Suppressor macrophage treated with lipopolysaccharide for 1 hour (primary cell): ENCODE measurements around the gene OGFR.

Experiments
- DNase-seq, 3 donors: peaks; one replicate each; pipeline ENCODE4 v3.0.0-alpha.2; 2020 to 2022

The OGFR gene

DNA sequence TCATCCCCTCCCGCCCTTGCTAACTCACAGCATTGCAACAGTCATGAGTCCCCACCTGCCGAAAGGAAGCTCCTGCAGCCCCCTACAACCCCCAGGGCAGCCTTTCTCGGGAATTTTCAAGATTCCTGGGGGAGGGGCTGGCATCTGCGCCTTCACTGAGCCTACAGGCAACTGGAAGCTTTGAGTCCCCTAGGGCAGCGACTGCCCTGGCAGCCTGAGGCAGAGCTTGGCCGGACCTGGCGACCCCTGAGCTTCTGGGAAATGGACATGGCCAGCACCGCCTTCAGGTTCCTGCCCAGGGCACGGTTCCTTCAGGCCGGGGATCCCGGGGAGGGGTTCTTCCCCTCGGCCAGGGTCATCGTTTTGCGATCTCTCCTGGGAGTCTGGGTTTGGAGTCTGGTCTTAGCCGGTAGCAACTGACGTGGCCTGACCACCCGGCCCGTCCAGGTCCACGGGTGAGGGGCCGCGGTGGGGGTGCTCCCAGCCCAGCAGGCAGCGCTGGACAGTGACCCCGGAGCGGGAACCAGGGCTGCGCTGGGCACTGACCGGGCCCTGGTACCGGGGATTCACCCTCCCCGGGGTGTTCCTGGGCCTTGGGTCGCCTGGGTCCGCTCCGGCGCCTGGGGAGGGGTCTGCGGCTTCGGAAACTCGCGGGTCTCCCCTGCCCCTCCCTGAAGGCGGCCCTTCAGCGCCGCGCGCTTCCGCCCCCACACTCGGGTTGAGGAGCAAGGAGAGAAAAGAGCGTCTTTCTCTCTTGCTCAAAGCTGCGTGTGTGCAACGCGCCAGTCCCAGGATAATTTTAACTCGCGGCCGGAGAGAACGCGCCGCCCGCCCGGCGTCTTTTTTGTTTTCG, 11.6 kb downstream of the OGFR start:
- DNase-seq = peak in 1 of 3 donors; percentile 57

DNA sequence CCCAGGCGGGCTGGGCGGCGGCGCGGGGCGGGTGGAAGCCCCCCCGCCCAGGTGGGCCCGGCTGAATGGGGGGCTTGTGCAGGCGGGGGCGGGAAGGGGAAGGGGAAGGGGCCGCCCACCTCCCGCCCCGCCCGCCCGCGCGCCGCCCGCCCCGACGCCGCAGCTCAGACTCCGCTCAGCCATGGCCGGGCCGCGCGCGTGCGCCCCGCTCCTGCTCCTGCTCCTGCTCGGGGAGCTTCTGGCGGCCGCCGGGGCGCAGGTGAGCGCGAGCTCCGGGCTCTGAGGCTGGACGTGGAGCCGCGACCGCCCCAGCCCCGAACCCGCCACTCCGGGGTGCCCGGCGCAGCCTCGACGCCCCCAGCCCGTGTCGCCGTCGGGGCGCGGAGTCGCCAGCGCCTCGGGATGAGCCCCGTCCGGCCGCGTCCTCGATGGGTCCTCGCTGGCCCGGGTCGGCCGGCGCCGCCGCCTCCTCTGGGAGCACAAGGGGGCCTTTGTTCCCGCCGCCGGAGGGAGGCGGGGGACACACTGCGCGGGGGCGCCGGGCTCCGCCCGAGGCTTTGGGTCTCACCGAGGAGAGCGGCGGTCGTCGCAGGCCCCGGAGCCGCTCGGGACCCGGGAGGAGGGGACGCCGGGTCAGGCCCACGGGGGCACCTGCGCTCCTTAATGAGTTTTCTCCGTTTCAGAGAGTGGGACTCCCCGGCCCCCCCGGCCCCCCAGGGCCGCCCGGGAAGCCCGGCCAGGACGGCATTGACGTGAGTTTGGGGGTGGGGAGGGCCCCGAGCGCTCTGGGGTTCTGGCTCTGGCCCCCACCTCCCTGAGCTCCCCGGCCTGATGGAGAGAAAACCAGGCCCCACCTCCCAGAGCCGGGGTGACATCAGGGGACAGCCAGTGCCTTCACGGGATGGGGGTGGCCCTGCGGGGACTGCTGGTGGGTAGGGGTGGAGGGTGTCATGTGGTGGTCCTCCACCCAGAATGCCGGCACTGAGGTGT, 12.5 kb downstream of the OGFR start, which contains the start of gene COL9A3:
TSS of gene COL9A3 (plus strand) at position 167 of the 990 bp plus-strand sequence. CDS start at position 182, 15 bp downstream.
- DNase-seq = peak in 1 of 3 donors; percentile 38

DNA sequence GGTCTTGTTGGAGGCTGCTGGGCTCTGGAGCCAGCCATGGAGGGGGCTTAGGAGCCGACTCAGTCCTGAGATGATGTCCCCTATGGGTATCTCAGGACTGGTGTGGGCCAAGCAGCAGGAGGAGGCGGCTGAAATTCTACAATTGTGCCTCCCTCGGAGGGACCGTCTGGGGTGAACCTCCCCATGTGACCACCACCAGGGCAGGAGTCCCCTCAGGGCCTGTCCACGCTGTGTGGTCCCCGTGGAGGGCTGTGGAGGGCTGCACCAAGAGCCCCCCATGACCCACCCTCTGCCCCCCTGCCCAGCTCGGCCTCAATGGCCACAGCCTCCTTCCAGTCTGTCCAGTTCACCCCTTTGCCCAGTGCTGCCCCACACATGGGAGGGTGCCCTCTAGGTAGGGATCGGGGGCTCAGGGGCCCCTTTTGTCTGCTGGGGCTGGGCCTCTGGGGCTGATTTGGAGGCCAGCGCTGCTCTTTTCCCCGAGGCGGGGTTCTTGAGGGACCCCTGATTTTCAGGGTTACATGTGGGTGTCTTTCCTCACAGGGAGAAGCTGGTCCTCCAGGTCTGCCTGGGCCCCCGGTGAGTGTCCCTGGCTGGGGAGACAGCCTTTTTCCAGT, 13.4 kb downstream of the OGFR start:
- DNase-seq = no peak

DNA sequence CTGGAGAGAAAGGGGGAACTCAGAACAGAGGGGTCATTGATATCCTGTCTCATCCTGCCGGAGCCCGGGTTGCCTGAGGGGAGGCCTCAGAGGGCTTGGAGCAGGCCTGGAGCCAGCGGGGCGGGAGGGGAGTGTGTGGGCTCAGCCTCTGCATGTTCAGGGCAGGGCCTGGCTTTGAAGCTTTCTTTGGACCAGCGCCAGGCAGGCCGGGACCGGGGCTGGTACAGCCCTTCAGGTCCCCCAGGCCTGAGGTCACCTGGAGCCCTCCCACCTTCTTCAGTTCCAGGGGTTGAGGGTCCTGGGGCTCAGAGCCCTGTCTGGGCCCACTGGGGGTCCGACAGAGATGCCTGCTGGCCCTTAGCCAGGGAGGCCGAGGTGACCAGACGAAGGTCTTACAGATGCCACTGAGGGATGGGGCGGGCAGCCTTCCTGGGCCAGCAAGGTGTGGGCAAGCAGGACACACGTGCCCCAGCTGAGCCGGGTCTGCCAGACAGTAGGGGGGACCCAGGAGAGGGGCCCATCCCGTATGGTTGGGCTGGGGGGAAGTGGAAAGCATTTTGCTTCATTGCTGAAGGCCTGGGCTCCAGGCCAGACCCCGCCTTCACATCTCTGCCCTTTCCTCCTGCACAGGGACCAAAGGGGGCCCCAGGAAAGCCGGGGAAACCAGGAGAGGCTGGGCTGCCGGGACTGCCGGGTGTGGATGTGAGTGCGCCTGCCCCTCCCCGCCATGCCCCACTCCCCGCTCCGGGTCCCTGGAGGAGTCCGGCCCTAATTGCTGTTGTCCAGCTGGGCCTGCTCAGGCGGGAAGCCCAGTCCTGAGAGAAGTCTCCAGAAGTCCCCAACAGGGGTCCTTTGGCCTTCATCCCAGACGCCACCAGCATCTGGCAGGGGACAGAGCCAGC, 14.2 kb downstream of the OGFR start:
- no peak for DNase-seq

DNA sequence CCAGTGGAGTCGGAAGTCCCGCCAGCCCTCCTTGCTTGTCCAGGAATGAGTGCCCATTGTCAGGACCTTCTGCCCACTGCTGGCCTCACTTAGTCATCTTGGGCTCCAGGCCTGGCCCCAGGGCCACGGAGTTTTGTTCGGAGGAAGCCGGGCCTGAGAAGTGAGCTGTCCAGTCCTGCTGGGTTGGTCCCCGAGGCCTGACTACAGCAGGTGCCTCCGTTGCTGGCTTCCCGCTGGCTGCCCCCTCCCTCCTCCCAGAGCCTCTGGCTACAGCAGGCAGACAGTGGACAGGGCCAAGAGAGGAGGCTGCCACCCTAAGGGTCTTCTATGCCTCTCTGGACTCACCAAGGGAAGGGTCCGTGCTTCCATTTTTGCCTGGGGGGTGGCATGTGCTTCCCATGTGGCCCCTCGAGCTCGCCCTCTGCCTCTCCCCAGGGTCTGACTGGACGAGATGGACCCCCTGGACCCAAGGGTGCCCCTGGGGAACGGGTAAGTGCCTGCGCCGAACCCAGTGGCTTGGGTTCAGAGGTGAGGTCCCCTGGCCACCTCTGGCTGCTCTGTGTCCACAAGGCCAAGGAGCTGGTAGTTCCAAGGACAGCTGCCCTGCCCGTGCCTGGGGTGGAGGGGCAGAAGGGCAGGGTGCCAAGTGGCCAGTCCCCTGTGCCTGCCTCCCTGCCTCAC, 15.0 kb downstream of the OGFR start:
- no peak for DNase-seq

DNA sequence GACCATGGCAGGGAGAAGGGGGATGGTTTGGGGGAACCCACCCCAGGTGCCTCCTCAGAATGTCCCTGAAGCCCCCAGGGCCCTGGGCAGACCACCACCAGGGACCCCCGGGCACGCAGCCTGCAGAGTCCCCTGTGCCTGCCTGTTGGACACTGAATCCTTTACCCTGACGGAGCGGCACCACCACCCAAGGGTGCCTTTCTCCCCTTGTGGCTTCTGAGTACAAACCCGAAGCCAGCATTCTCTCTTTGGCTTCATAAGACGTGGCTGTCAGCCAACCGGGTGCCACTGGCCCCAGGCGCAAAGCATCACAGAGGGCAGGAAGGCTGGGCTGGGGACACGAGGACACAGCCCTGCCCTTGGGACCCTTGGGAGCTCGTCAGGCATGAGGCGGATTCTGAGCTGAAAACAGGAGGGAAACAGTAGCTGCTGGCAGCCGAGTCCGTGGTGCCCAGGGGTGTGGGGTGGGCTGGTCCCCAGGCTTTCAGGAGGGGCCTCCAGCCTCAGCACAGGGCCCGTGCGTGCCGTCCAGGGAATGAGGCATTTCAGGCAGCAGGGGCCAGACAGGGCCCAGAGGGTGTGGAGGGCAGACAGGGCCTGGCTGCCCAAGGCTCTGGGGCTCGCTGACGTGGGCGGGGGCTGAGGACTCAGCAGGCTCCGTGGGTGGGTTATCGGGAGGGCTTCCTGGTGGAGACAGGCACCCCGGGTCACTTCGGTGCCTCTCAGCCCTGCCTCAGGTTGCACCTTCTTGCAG, 15.8 kb downstream of the OGFR start:
- DNase-seq = no peak

DNA sequence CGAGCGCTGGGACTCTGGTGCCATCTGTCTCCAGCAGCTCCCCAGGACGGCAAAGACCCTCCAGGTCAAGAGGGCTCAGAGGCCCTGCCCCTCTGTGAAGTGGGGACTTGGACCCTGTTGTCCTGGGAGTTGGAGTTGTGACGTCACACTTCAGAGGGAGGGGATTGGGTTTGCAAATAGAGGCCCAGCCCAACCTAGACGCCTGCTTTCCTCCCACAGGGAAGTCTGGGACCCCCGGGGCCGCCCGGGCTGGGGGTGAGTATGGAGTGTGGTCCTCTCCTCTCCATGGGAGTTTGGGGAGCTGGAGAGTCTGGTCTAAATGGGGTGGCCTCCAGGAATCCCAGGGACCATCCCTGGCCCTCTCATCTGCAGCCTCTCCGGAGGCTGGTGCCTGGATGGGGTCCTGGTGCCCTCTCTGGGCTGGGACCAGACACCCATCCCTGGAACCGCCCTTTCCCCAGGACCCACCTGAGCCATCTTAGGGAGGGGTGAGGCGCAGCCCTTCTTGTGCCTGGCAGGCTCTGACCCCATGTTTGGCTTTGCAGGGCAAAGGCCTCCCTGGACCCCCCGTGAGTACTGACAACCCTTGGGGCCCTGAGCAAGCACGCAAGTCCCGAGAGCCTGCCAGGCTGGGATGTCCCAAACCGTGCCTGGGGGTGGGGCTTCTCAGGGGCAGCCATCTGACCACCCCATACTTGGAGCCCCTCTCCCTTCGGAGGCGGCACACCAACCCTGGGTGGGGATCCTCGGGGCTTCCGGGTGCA, 16.5 kb downstream of the OGFR start:
- no peak for DNase-seq

DNA sequence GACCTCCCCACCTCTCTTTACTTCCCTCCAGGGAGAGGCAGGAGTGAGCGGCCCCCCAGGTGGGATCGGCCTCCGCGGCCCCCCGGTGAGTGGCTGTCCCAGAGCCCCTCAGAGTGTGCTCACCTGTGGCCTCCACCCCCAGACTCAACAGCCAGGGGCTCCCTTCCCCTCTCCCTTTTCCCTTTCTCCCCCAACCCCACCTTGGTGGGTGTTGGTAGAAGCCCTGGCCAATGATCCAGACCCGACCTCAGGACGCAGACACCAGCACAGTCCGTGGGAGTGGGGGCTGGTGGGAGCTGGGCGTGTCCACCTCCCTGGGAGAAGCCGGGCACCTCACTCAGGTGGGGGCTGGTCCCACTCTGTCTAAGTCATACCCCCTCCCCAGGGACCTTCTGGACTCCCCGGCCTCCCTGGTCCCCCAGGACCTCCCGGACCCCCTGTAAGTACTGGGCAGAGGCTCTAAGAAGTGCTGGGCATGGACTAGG, 17.1 kb downstream of the OGFR start:
- no peak for DNase-seq

DNA sequence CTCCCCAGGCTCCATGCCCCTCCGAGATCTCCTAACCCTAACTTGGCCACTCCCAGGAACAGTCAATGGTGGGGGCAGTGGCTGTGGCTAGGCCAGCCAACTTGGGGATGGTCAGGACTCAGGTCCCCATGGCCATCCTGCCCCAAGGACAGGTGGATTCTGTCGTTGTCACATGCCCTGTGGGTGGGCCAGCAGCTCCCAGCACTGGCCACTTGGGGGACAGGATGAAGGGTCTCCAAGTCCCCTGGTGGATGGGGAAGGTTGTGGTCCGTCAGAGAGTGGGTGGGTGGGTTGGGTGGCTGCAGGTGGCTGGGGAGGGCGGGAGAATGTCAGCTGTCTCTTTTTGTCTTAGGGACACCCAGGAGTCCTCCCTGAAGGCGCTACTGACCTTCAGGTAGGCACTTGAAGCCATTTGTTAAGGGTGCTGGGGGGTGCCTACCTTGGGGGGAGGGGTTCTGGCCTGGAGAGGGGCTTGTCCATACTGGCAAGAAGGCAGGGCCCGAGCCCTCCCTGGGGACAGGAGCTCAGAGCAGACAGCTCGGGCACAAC, 17.7 kb downstream of the OGFR start:
- DNase-seq = no peak

DNA sequence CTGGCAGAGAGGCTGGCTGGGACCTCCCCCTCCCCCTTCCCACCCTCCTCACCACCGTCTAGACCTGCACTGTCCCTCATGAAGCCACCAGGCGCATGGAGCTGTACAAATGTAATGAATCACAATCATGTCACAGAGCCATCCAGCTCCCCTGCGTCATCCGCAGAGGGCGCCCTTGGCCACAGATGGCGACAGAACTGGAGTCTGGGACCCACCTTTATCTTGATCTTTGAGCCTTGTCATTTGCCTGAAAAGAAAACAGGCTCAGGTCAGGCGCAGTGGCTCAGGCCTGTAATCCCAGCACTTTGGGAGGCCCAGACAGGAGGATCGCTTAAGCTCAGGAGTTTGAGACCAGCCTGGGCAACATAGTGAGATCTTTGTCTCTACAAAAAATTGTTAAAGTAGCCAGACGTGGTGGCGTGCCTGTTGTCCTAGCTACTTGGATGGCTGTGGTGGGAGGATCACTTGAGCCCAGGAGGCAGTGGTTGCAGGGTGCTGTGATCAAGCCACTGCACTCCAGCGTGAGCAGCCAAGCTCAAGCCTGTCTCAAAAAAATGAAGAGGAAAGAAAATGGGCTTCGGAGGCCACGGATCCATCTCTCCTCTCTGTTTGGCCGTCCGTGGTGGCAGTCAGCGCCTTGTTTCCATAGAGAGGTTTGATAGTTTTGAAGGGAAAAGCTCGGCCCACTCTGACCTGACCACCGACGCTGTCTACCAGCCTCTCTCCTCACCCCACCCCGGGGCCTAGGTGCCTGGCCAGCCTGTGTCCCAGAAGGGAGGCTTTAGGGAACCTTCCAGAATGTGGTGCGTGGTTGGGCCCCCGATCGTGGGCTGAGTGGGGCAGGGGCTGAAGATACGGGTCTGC, 18.4 kb downstream of the OGFR start:
- DNase-seq = peak; percentile 64 to 73 (median 72)

DNA sequence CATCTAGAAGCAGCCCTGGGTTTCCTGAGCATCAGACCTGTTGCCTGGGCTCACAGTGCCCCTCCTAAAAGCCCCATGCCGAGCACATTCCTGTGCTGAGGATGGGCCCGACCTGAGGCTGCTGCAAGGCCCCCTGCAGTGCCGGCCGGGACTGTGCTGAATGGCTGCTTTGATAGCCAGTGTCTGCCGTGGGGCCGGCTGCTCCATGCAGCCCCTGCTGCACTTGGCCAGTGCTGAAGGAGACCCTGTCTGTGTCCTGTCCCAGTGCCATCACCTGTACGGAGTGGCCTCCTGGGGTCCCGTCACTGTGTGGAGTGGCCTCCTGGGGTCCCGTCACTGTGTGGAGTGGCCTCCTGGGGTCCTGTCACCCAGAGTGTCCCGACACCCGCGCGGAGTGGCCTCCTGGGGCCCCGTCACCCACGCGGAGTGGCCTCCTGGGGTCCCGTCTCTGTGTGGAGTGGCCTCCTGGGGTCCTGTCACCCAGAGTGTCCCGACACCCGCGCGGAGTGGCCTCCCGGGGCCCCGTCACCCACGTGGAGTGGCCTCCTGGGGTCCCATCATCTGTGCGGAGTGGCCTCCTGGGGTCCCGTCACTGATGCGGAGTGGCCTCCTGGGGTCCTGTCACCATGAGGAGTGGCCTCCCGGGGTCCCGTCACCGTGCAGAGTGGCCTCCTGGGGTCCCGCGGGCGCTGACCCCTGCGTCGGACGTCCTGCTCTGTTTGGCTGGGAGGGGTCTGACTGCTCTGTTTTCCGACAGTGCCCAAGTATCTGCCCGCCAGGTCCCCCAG, 19.2 kb downstream of the OGFR start:
- no peak for DNase-seq

DNA sequence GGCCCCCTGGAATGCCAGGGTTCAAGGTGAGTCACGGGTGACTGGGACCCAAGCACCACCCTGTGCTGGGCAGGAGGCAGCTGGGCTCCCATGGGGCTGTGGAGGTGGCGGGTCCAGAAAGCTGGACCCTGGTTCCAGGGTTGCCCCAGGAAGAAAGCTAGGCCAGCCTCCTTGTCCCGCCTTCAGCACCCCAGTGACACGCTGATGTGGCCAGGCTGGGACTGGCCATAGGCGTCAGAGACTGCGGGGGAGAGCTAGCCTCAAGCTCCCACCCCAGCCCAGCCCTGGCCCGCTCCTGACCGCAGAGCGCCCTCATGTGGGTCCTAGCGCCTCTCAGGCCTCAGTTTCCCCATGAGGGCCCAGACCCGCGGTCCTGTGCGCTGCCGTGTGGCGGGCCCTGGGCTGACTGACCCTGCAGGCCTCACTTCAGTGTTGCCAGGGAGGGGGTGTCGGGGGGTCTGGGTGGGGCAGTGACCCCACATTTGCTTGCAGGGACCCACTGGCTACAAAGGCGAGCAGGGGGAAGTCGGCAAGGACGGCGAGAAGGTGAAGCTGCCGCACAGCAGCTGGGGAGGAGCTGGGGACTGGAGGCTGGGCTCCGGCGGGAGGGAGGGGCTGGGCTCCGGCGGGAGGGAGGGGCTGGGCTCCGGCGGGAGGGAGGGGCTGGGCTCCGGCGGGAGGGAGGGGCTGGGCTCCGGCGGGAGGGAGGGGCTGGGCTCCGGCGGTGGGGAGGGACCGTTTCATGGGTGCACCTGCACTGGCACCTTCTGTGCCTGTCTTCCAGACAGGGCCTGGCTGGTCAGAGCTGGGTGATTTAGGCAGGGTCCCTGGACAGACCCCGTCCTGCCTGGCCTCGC, 20.1 kb downstream of the OGFR start:
- peak in 2 of 3 donors; percentile 44 to 55 for DNase-seq

DNA sequence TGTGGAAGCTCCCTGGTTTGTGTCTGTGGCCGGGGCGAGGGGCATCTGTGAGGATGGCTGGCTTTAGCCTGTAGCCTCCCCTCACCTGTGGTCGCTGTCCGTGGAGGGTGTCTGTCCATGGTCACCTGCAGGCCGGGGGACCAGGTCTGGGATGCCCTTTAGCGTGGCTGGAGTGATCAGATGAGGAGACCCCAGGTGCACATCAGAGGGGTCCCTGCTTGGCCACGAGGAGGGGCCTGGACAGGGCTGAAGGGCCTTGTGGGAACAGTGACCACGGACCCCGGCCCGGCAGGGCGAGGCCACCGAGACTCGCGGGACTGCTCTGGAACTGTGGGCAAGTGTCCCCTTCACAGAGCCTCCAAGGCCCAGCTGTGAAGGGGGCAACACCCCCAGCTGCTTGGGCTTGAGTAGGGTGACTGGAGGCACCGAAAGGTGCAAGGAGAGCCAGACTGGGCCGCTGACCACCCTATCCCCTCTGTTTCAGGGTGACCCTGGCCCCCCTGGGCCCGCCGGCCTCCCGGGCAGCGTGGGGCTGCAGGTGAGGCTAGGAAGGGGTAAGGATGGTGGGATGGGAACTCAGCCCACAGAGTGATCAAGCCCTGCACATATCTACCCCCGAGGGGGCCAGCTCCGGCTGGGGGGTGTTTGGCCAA, 20.8 kb downstream of the OGFR start:
- no peak for DNase-seq

DNA sequence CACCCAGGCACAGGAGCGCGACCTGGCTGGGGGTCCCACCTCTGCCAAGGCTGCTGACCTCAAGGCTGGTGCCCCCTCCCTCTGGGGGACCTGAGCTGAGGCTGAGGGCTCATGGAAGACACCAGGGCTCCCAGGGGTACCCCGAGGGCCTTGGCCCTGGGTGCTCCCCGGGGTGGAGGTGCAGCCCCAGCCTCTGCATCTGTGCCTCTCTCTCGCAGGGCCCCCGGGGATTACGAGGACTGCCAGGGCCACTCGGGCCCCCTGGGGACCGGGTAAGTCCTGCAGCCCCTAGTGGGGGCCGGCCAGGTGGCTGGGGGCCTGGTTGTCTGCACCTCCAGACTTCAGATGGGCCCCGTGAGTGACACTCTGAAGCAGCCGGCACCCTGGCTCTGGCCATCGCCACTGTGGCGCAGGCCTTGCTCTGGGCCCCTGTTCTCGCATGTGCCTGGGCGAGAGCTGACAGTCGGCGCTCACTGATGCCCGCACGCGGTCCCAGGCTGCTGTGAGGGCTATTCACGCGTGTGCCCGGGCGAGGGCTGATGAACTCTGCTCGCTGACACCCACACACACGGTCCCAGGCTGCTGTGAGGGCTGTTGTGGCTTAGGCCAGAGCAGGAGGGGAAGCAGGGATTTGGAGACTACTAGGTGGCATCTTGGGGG, 21.5 kb downstream of the OGFR start:
- DNase-seq = no peak

DNA sequence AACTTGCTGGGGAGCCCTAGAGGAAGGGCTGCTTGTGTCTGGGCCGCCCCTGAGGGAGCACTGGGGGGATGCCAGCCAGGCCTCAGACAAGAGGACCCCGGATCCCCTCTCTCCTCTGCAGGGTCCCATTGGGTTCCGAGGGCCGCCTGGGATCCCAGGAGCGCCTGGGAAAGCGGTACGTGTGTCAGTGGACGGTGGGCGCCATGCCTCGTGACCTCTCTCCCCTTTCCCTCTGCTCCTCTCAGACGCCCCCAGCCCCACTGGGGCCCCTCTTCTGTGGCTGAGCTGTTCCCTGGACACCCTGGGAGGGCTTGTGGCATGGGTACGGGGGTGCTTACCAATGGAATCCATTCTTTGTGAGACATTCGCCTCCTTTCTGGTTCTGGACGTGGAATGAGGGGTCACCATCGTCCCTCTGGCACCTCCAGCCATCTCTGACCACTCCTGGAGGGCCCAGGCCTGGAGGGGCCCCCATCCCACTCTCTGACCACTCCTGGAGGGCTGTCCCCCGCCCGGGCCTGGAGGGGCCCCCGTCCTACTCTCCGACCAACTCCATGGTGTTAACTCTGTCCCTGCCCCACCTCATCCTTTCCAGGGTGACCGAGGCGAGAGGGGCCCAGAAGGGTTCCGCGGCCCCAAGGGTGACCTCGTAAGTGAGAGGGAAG, 22.1 kb downstream of the OGFR start:
- DNase-seq = no peak
